ENCODE results near the gene PCGF3.
"Not testable (repeated sequence)": the region's sequence is repeated elsewhere in the genome, so short reads cannot be mapped to it uniquely, and the experiment has no call there.

The PCGF3 gene

GRCh38 chr4:763191-763810 lies 57.7 kb downstream of the PCGF3 start:
- no peak for DNase-seq (ENCODE audit: low read depth, low spot score)

GRCh38 chr4:763922-764321 lies 58.3 kb downstream of the PCGF3 start:
- DNase-seq (ENCODE audit: low read depth, low spot score), result no peak

- DNase-seq (ENCODE audit: low read depth, low spot score), result no peak
Measured at GRCh38 chr4:764405-765169, 59.0 kb downstream of the PCGF3 start.

- peak; percentile 30 for DNase-seq (ENCODE audit: low read depth, low spot score)
Measured at GRCh38 chr4:766152-766515, 60.5 kb downstream of the PCGF3 start.

GRCh38 chr4:766559-767283 lies 61.1 kb downstream of the PCGF3 start:
- no peak for DNase-seq (ENCODE audit: low read depth, low spot score)

- DNase-seq (ENCODE audit: low read depth, low spot score), result no peak
Measured at GRCh38 chr4:768076-768475, 62.4 kb downstream of the PCGF3 start.

GRCh38 chr4:768995-769394 lies 63.4 kb downstream of the PCGF3 start:
- no peak for DNase-seq (ENCODE audit: low read depth, low spot score)

- no peak for DNase-seq (ENCODE audit: low read depth, low spot score)
Measured at GRCh38 chr4:769511-769910, 63.9 kb downstream of the PCGF3 start.

GRCh38 chr4:770022-770421 lies 64.4 kb downstream of the PCGF3 start:
- DNase-seq (ENCODE audit: low read depth, low spot score), result no peak

- no peak for DNase-seq (ENCODE audit: low read depth, low spot score)
Measured at GRCh38 chr4:771464-771863, 65.8 kb downstream of the PCGF3 start.

GRCh38 chr4:772118-772517 lies 66.5 kb downstream of the PCGF3 start:
- DNase-seq (ENCODE audit: low read depth, low spot score), result no peak

- no peak for DNase-seq (ENCODE audit: low read depth, low spot score)
Measured at GRCh38 chr4:772776-773175, 67.1 kb downstream of the PCGF3 start.

GRCh38 chr4:773214-773613 lies 67.6 kb downstream of the PCGF3 start:
- DNase-seq (ENCODE audit: low read depth, low spot score), result no peak

GRCh38 chr4:774419-775092 lies 68.9 kb downstream of the PCGF3 start:
- DNase-seq (ENCODE audit: low read depth, low spot score), result not testable (repeated sequence)

- not testable (repeated sequence) for DNase-seq (ENCODE audit: low read depth, low spot score)
Measured at GRCh38 chr4:775485-775884, 69.9 kb downstream of the PCGF3 start.

- DNase-seq (ENCODE audit: low read depth, low spot score), result no peak
Measured at GRCh38 chr4:776743-777441, 71.3 kb downstream of the PCGF3 start.

GRCh38 chr4:777520-778262 lies 72.1 kb downstream of the PCGF3 start:
- DNase-seq (ENCODE audit: low read depth, low spot score), result no peak

- DNase-seq (ENCODE audit: low read depth, low spot score), result no peak
Measured at GRCh38 chr4:779555-779954, 73.9 kb downstream of the PCGF3 start.

- DNase-seq (ENCODE audit: low read depth, low spot score), result not testable (repeated sequence)
Measured at GRCh38 chr4:780255-780654, 74.6 kb downstream of the PCGF3 start.

- DNase-seq (ENCODE audit: low read depth, low spot score), result peak; percentile 57
Measured at GRCh38 chr4:780716-781492, 75.3 kb downstream of the PCGF3 start.
